Mesenchymal stem cell (in vitro differentiated cells and primary cell): ENCODE data around the gene HMX1.

Experiments
- DNase-seq: peaks from one replicate; pipeline ENCODE4 v3.0.0-alpha.2; 2013
- H2AFZ ChIP-seq: one replicate; pipeline ENCODE4 v1.6.1; 2013; ENCODE audit warnings: low read depth, mild to moderate bottlenecking, control low read depth, inconsistent platforms, low read length, moderate library complexity
- H2AK5ac ChIP-seq: 2 replicates; pipeline ENCODE4 v1.6.1; 2013; ENCODE audit warnings: low read length, moderate library complexity, mild to moderate bottlenecking, inconsistent platforms; ENCODE audit not compliant: severe bottlenecking
- H2BK120ac ChIP-seq: one replicate; pipeline ENCODE4 v1.6.1; 2013; ENCODE audit warnings: low read depth, mild to moderate bottlenecking, inconsistent platforms, low read length, moderate library complexity
- H2BK12ac ChIP-seq, 2 experiments: one replicate each; pipeline ENCODE4 v1.6.1; 2013; ENCODE audit warnings: inconsistent platforms in 2 of 2, low read length in 2 of 2, mild to moderate bottlenecking in 2 of 2, moderate library complexity in 2 of 2, control low read depth in 1 of 2
- H2BK15ac ChIP-seq: one replicate; pipeline ENCODE4 v1.6.1; 2013; ENCODE audit warnings: mild to moderate bottlenecking, low read depth, inconsistent platforms; ENCODE audit not compliant: poor library complexity, severe bottlenecking
- H2BK5ac ChIP-seq: 2 replicates; pipeline ENCODE4 v1.6.1; 2013; ENCODE audit warnings: low read depth, mild to moderate bottlenecking, low read length, control low read depth, inconsistent platforms; ENCODE audit not compliant: poor library complexity, severe bottlenecking
- H3K14ac ChIP-seq, 2 experiments: one replicate each; pipeline ENCODE4 v1.6.1; 2013; ENCODE audit warnings: inconsistent platforms in 2 of 2, low read length in 2 of 2, control low read depth in 1 of 2, mild to moderate bottlenecking in 1 of 2, moderate library complexity in 1 of 2
- H3K18ac ChIP-seq, 2 experiments: one replicate each; pipeline ENCODE4 v1.6.1; 2013; ENCODE audit warnings: inconsistent platforms in 2 of 2, low read length in 2 of 2, control low read depth in 1 of 2, low read depth in 1 of 2, mild to moderate bottlenecking in 1 of 2
- H3K23ac ChIP-seq, 2 experiments: one replicate each; pipeline ENCODE4 v1.6.1; 2013; ENCODE audit warnings: inconsistent platforms in 2 of 2, low read length in 2 of 2, mild to moderate bottlenecking in 2 of 2, moderate library complexity in 2 of 2, control low read depth in 1 of 2
- H3K27ac ChIP-seq: 2 replicates; pipeline ENCODE4 v1.5.1; 2013; ENCODE audit warnings: mild to moderate bottlenecking, moderate library complexity, low read length, control low read depth, inconsistent platforms; ENCODE audit not compliant: poor library complexity, severe bottlenecking
- H3K27me3 ChIP-seq, 2 experiments: 2 replicates each; pipeline versions ENCODE4 v1.6.1 to v1.7.0; 2013; ENCODE audit warnings: low read length in 2 of 2, mild to moderate bottlenecking in 2 of 2, moderate library complexity in 2 of 2, control low read depth in 1 of 2, inconsistent platforms in 1 of 2; ENCODE audit not compliant: control insufficient read depth in 1 of 2, insufficient read depth in 1 of 2
- H3K36me3 ChIP-seq, 2 experiments: 2 replicates each; pipeline versions ENCODE4 v1.6.1 to v1.7.0; 2013; ENCODE audit warnings: low read length in 2 of 2, control low read depth in 1 of 2, inconsistent platforms in 1 of 2, low read depth in 1 of 2, mild to moderate bottlenecking in 1 of 2; ENCODE audit not compliant: insufficient read depth in 2 of 2, control insufficient read depth in 1 of 2
- H3K4ac ChIP-seq, 2 experiments: one replicate each; pipeline ENCODE4 v1.6.1; 2013; ENCODE audit warnings: inconsistent platforms in 2 of 2, low read length in 2 of 2, mild to moderate bottlenecking in 2 of 2, moderate library complexity in 2 of 2, control low read depth in 1 of 2, low read depth in 1 of 2
- H3K4me1 ChIP-seq: 2 replicates; pipeline ENCODE4 v1.6.1; 2013; ENCODE audit warnings: low read depth, low read length, control low read depth; ENCODE audit not compliant: control insufficient read depth, insufficient read depth
- H3K4me2 ChIP-seq: 2 replicates; pipeline ENCODE4 v1.6.1; 2013; ENCODE audit warnings: low read length, mild to moderate bottlenecking, inconsistent platforms; ENCODE audit not compliant: poor library complexity, severe bottlenecking
- H3K4me3 ChIP-seq, 2 experiments: 2 replicates each; pipeline versions ENCODE4 v1.5.1 to v1.7.0; 2013; ENCODE audit warnings: low read length in 2 of 2, mild to moderate bottlenecking in 2 of 2, control low read depth in 1 of 2, low read depth in 1 of 2; ENCODE audit not compliant: insufficient read depth in 1 of 2
- H3K79me1 ChIP-seq: replicated peaks from 2 replicates; pipeline ENCODE4 v1.6.1; 2013; ENCODE audit warnings: mild to moderate bottlenecking, control low read depth, low read length, inconsistent platforms; ENCODE audit not compliant: poor library complexity, severe bottlenecking
- H3K9ac ChIP-seq: 2 replicates; pipeline ENCODE4 v1.7.0; 2013; ENCODE audit warnings: mild to moderate bottlenecking, low read length, moderate library complexity
- H3K9me3 ChIP-seq: 2 replicates; pipeline ENCODE4 v1.7.0; 2013; ENCODE audit warnings: mild to moderate bottlenecking, low read length; ENCODE audit not compliant: control insufficient read depth
- H4K8ac ChIP-seq: one replicate; pipeline ENCODE4 v1.6.1; 2013; ENCODE audit warnings: inconsistent platforms, mild to moderate bottlenecking, low read length, moderate library complexity
- H4K91ac ChIP-seq: one replicate; pipeline ENCODE4 v1.6.1; 2013; ENCODE audit warnings: mild to moderate bottlenecking, low read length, inconsistent platforms
- WGBS: methylation state at CpG from one replicate; pipeline ENCODE4 v1.1.7; 2013; ENCODE audit warnings: mixed read lengths; 5-methylcytosine and 5-hydroxymethylcytosine counted together

HMX1 gene

GRCh38 chr4:8854016-8854415 lies 17.6 kb downstream of the HMX1 start:
- H2BK15ac ChIP-seq, result no peak overlapping the region
- 50% methylated on average over 6 of the region's 6 CpGs for WGBS

GRCh38 chr4:8853249-8853648 lies 18.4 kb downstream of the HMX1 start:
- H2AFZ ChIP-seq, result no peak overlapping the region
- H3K9me3 ChIP-seq, result no peaks in the 10 kb centered on the region
- H2AK5ac ChIP-seq, result no peak overlapping the region
- H4K91ac ChIP-seq, result no peak overlapping the region
- no peak overlapping the region for H3K4me2 ChIP-seq
- no peaks in the 10 kb centered on the region for H3K79me1 ChIP-seq
- WGBS, result 86% methylated on average over 6 of the region's 6 CpGs
- no peak overlapping the region for H2BK120ac ChIP-seq
- no peak overlapping the region for H2BK12ac ChIP-seq
- no peak overlapping the region for H3K23ac ChIP-seq
- H3K4me3 ChIP-seq, result no peak overlapping the region
- no peak overlapping the region for H3K9ac ChIP-seq
- no peak overlapping the region for H3K27ac ChIP-seq
- H3K4ac ChIP-seq, result no peak overlapping the region
- no peak overlapping the region for H3K18ac ChIP-seq
- H2BK15ac ChIP-seq, result no peak overlapping the region
- no peak for DNase-seq
- no peaks in the 10 kb centered on the region for H3K4me1 ChIP-seq
- H3K14ac ChIP-seq, result no peak overlapping the region
- H4K8ac ChIP-seq, result no peak overlapping the region
- H3K27me3 ChIP-seq, result peaks cover 0 to 80% of the 10 kb centered on the region in 2 experiments
- no peaks in the 10 kb centered on the region for H3K36me3 ChIP-seq
- no peak overlapping the region for H2BK5ac ChIP-seq

More at GRCh38 chr4:8854016-8854415, 17.6 kb downstream of the HMX1 start:
- H3K4me2 ChIP-seq, result no peak overlapping the region
- H4K91ac ChIP-seq, result no peak overlapping the region
- H2AFZ ChIP-seq, result no peak overlapping the region
- no peak overlapping the region for H3K18ac ChIP-seq
- no peak for DNase-seq
- H2BK5ac ChIP-seq, result no peak overlapping the region
- H2AK5ac ChIP-seq, result no peak overlapping the region
- H3K9ac ChIP-seq, result no peak overlapping the region
- no peak overlapping the region for H3K14ac ChIP-seq
- no peaks in the 10 kb centered on the region for H3K4me1 ChIP-seq
- H3K79me1 ChIP-seq, result no peaks in the 10 kb centered on the region
- H3K23ac ChIP-seq, result no peak overlapping the region
- no peak overlapping the region for H3K4ac ChIP-seq
- H3K4me3 ChIP-seq, result no peak overlapping the region
- no peaks in the 10 kb centered on the region for H3K36me3 ChIP-seq
- H2BK120ac ChIP-seq, result no peak overlapping the region
- no peaks in the 10 kb centered on the region for H3K9me3 ChIP-seq
- no peak overlapping the region for H4K8ac ChIP-seq
- no peak overlapping the region for H2BK12ac ChIP-seq
- no peak overlapping the region for H3K27ac ChIP-seq
- peaks cover 0 to 80% of the 10 kb centered on the region in 2 experiments for H3K27me3 ChIP-seq

GRCh38 chr4:8852118-8852704 lies 19.4 kb downstream of the HMX1 start:
- Histone ChIP-seq H2BK5ac (no peak overlapping the region), H2BK15ac (no peak overlapping the region), H3K4ac (no peak overlapping the region), H3K4me2 (no peak overlapping the region), H3K14ac (no peak overlapping the region), H3K79me1 (no peaks in the 10 kb centered on the region), H3K4me3 (no peak overlapping the region), H3K23ac (no peak overlapping the region), H2AK5ac (no peak overlapping the region), H3K9me3 (no peaks in the 10 kb centered on the region), H3K4me1 (no peaks in the 10 kb centered on the region), H3K27ac (no peak overlapping the region), H2AFZ (no peak overlapping the region), H3K27me3 (peaks cover 0 to 77% of the 10 kb centered on the region in 2 experiments), H3K9ac (no peak overlapping the region), H4K8ac (no peak overlapping the region), H2BK12ac (no peak overlapping the region), H3K18ac (no peak overlapping the region), H4K91ac (no peak overlapping the region), H2BK120ac (no peak overlapping the region), H3K36me3 (no peaks in the 10 kb centered on the region)
- 84% methylated on average over 17 of the region's 17 CpGs for WGBS
- DNase-seq, result no peak

- H2BK15ac ChIP-seq, result no peak overlapping the region
- H2BK120ac ChIP-seq, result no peak overlapping the region
- H4K91ac ChIP-seq, result no peak overlapping the region
- no peaks in the 10 kb centered on the region for H3K79me1 ChIP-seq
- H4K8ac ChIP-seq, result no peak overlapping the region
- H3K4me1 ChIP-seq, result no peaks in the 10 kb centered on the region
- no peak overlapping the region for H3K4ac ChIP-seq
- no peak overlapping the region for H3K4me3 ChIP-seq
- no peak overlapping the region for H3K23ac ChIP-seq
- no peak overlapping the region for H3K27ac ChIP-seq
- no peak overlapping the region for H3K18ac ChIP-seq
- no peak overlapping the region for H2AK5ac ChIP-seq
- no peak overlapping the region for H2BK5ac ChIP-seq
- H3K27me3 ChIP-seq, result peaks cover 0 to 72% of the 10 kb centered on the region in 2 experiments
- no peak overlapping the region for H2AFZ ChIP-seq
- WGBS, result 85% methylated on average over 20 of the region's 20 CpGs
- H3K14ac ChIP-seq, result no peak overlapping the region
- no peak overlapping the region for H3K9ac ChIP-seq
- H3K4me2 ChIP-seq, result no peak overlapping the region
- DNase-seq, result no peak
- no peak overlapping the region for H2BK12ac ChIP-seq
- no peaks in the 10 kb centered on the region for H3K36me3 ChIP-seq
- H3K9me3 ChIP-seq, result no peaks in the 10 kb centered on the region
Measured at GRCh38 chr4:8851321-8852117, 20.1 kb downstream of the HMX1 start.
